ENCODE data around the gene TOB1. TPM values are rescaled to one million over a fixed set of nuclear protein-coding genes. Genes with fewer than 3 reads are reported as not detected.

The TOB1 gene
- total RNA-seq, 1 experiment from 2014 or later = 67.9 TPM

DNA sequence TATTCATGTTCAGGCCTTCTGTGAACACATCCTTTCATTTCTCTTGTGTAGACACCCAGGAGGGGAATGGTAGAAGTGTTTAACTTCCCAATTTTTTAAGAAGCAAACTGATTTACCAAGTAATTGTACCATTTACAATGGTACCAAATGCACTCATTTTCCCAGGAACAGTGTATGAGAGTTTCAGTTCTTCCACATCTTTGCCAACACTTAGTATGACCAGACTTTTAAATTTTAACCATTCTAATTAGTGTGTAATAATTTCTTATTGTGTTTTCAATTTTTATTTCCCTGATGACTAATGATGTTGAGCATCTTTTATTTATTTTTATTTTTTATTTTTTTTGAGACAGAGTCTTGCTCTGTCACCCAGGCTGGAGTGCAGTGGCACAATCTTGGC, 41.0 kb downstream of the TOB1 start:
- no peak overlapping the region for H3K4me3 ChIP-seq
- intact Hi-C loops (cut with micrococcal nuclease; ENCODE audit: unreplicated experiment) = no loop called here
- no peak for DNase-seq
- no TSS peak for BruUV-seq (replicated peaks)
- CTCF ChIA-PET = no interaction called here
- H2AFZ ChIP-seq = no peak overlapping the region
- POLR2A ChIA-PET (ENCODE audit: unreplicated experiment) = no interaction called here
- H3K27me3 ChIP-seq (ENCODE audit: insufficient read depth, low read depth) = no peaks in the 10 kb centered on the region
- no peaks in the 10 kb centered on the region for H3K4me1 ChIP-seq (replicated peaks; ENCODE audit: insufficient read depth)
- no peak overlapping the region for H3K27ac ChIP-seq
- no peaks in the 10 kb centered on the region for H3K9me2 ChIP-seq (ENCODE audit: insufficient read depth)
- H3K36me3 ChIP-seq (ENCODE audit: low read depth) = no peaks in the 10 kb centered on the region
- no peaks in the 10 kb centered on the region; the same call in 1 of the 2 replicates for H3F3A ChIP-seq (ENCODE audit: insufficient read depth, low read depth)
- H4K20me1 ChIP-seq (ENCODE audit: insufficient read depth) = no peaks in the 10 kb centered on the region
- H3K79me2 ChIP-seq (ENCODE audit: low read depth) = no peaks in the 10 kb centered on the region
- H3K9me3 ChIP-seq (ENCODE audit: insufficient read depth, low read depth) = no peaks in the 10 kb centered on the region
- no peak overlapping the region for H3K4me2 ChIP-seq
- TF ChIP-seq EZH2 (IDR thresholded peaks at IDR 0.05; ENCODE audit: low read depth) = no peak

DNA sequence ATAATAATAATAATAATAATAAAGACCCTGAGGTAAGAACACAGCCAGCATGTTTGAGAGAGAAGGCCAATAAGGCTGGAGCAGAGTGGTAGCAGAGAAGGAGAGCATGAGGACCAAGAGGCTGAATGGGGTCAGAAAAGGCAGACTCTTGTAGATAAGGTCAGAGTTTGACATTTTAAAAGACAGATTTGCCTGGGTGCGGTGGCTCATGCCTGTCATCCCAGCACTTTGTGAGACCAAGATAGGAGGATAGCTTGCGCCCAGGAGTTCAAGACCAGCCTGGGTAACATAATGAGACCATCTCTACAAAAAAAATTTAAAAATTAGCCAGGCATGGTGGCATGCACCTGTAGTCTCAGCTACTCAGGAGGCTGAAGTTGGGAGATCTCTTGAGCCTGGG, 41.7 kb downstream of the TOB1 start:
- CTCF ChIA-PET = no interaction called here
- H3K4me1 ChIP-seq (replicated peaks; ENCODE audit: insufficient read depth) = no peaks in the 10 kb centered on the region
- H3K36me3 ChIP-seq (ENCODE audit: low read depth) = no peaks in the 10 kb centered on the region
- no peak overlapping the region for H2AFZ ChIP-seq
- TF ChIP-seq, protein P1, sequence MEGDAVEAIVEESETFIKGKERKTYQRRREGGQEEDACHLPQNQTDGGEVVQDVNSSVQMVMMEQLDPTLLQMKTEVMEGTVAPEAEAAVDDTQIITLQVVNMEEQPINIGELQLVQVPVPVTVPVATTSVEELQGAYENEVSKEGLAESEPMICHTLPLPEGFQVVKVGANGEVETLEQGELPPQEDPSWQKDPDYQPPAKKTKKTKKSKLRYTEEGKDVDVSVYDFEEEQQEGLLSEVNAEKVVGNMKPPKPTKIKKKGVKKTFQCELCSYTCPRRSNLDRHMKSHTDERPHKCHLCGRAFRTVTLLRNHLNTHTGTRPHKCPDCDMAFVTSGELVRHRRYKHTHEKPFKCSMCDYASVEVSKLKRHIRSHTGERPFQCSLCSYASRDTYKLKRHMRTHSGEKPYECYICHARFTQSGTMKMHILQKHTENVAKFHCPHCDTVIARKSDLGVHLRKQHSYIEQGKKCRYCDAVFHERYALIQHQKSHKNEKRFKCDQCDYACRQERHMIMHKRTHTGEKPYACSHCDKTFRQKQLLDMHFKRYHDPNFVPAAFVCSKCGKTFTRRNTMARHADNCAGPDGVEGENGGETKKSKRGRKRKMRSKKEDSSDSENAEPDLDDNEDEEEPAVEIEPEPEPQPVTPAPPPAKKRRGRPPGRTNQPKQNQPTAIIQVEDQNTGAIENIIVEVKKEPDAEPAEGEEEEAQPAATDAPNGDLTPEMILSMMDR (conservative IDR thresholded peaks at IDR 0.05) = no peak
- no peak for TF ChIP-seq EZH2 (IDR thresholded peaks at IDR 0.05; ENCODE audit: low read depth)
- H3K27me3 ChIP-seq (ENCODE audit: insufficient read depth, low read depth) = no peaks in the 10 kb centered on the region
- H3K9me2 ChIP-seq (ENCODE audit: insufficient read depth) = no peaks in the 10 kb centered on the region
- no peak overlapping the region for H3K4me2 ChIP-seq
- no peaks in the 10 kb centered on the region for H4K20me1 ChIP-seq (ENCODE audit: insufficient read depth)
- no peaks in the 10 kb centered on the region for H3K9me3 ChIP-seq (ENCODE audit: insufficient read depth, low read depth)
- H3K79me2 ChIP-seq (ENCODE audit: low read depth) = no peaks in the 10 kb centered on the region
- no peak for DNase-seq
- H3K4me3 ChIP-seq = no peak overlapping the region
- POLR2A ChIA-PET (ENCODE audit: unreplicated experiment) = no interaction called here
- no peak overlapping the region for H3K27ac ChIP-seq
- intact Hi-C loops (cut with micrococcal nuclease; ENCODE audit: unreplicated experiment) = no loop called here
- no peaks in the 10 kb centered on the region; the same call in 1 of the 2 replicates for H3F3A ChIP-seq (ENCODE audit: insufficient read depth, low read depth)
- BruUV-seq (replicated peaks) = no TSS peak

GRCh38 chr17:50822550-50822949, 43.6 kb downstream of the TOB1 start:
- CTCF ChIA-PET = no interaction called here
- no peaks in the 10 kb centered on the region for H4K20me1 ChIP-seq (ENCODE audit: insufficient read depth)
- BruUV-seq (replicated peaks) = no TSS peak
- DNase-seq = no peak
- POLR2A ChIA-PET (ENCODE audit: unreplicated experiment) = interaction anchor here (0.5 kb wide), 1 partner anchor 182 kb away, joined by 5 read pairs; no protein-coding TSS in a partner anchor
- no peaks in the 10 kb centered on the region for H3K9me2 ChIP-seq (ENCODE audit: insufficient read depth)
- no peaks in the 10 kb centered on the region for H3F3A ChIP-seq (ENCODE audit: insufficient read depth, low read depth)
- no peaks in the 10 kb centered on the region for H3K9me3 ChIP-seq (ENCODE audit: insufficient read depth, low read depth)
- H3K4me2 ChIP-seq = no peak overlapping the region
- H3K4me3 ChIP-seq = no peak overlapping the region
- H3K27ac ChIP-seq = no peak overlapping the region
- no peaks in the 10 kb centered on the region for H3K36me3 ChIP-seq (ENCODE audit: low read depth)
- H3K79me2 ChIP-seq (ENCODE audit: low read depth) = no peaks in the 10 kb centered on the region
- no peak overlapping the region for H2AFZ ChIP-seq
- no peak for TF ChIP-seq EZH2 (IDR thresholded peaks at IDR 0.05; ENCODE audit: low read depth)
- TF ChIP-seq, protein P1 (conservative IDR thresholded peaks at IDR 0.05) = no peak
- peaks cover 17% of the 10 kb centered on the region for H3K4me1 ChIP-seq (replicated peaks; ENCODE audit: insufficient read depth)
- no peaks in the 10 kb centered on the region for H3K27me3 ChIP-seq (ENCODE audit: insufficient read depth, low read depth)
- intact Hi-C loops (cut with micrococcal nuclease; ENCODE audit: unreplicated experiment) = no loop called here

- POLR2A ChIA-PET (ENCODE audit: unreplicated experiment) = no interaction called here
- no peak for DNase-seq
- H2AFZ ChIP-seq = no peak overlapping the region
- intact Hi-C loops (cut with micrococcal nuclease; ENCODE audit: unreplicated experiment) = no loop called here
- H3K27me3 ChIP-seq (ENCODE audit: insufficient read depth, low read depth) = no peaks in the 10 kb centered on the region
- H3K9me2 ChIP-seq (ENCODE audit: insufficient read depth) = no peaks in the 10 kb centered on the region
- peaks cover 20% of the 10 kb centered on the region for H3K4me1 ChIP-seq (replicated peaks; ENCODE audit: insufficient read depth)
- H3K79me2 ChIP-seq (ENCODE audit: low read depth) = no peaks in the 10 kb centered on the region
- no peaks in the 10 kb centered on the region for H4K20me1 ChIP-seq (ENCODE audit: insufficient read depth)
- no peaks in the 10 kb centered on the region for H3F3A ChIP-seq (ENCODE audit: insufficient read depth, low read depth)
- CTCF ChIA-PET = no interaction called here
- H3K27ac ChIP-seq = no peak overlapping the region
- no peaks in the 10 kb centered on the region for H3K36me3 ChIP-seq (ENCODE audit: low read depth)
- H3K4me2 ChIP-seq = no peak overlapping the region
- no TSS peak for BruUV-seq (replicated peaks)
- H3K9me3 ChIP-seq (ENCODE audit: insufficient read depth, low read depth) = no peaks in the 10 kb centered on the region
- no peak overlapping the region for H3K4me3 ChIP-seq
- no peak for TF ChIP-seq EZH2 (IDR thresholded peaks at IDR 0.05; ENCODE audit: low read depth)
- TF ChIP-seq, protein P1 (conservative IDR thresholded peaks at IDR 0.05) = no peak
Measured at GRCh38 chr17:50820651-50821050, 45.5 kb downstream of the TOB1 start.

Measured in PC-9 (cell line).